NT2/D1 (cell line): ENCODE results near the gene MAP2K6.

Source experiments
- DNase-seq: peaks from one replicate; pipeline ENCODE4 v3.0.0-alpha.2; 2011; ENCODE audit warnings: low read depth, low spot score
- H3K27me3 ChIP-seq: 2 replicates; pipeline ENCODE4 v1.6.0; 2011; ENCODE audit warnings: mild to moderate bottlenecking; ENCODE audit not compliant: insufficient read length, insufficient read depth
- H3K36me3 ChIP-seq: 2 replicates; pipeline ENCODE4 v1.6.1; 2011; ENCODE audit warnings: mild to moderate bottlenecking, low read length, mixed read lengths; ENCODE audit not compliant: insufficient read depth, insufficient read length
- H3K4me1 ChIP-seq: 2 replicates; pipeline ENCODE4 v1.5.1; 2011; ENCODE audit not compliant: insufficient read depth, insufficient read length
- H3K4me3 ChIP-seq: 2 replicates; pipeline ENCODE4 v1.5.1; 2011; ENCODE audit warnings: low read depth; ENCODE audit not compliant: insufficient read length
- H3K9ac ChIP-seq: 2 replicates; pipeline ENCODE4 v1.6.0; 2011; ENCODE audit warnings: low read depth; ENCODE audit not compliant: insufficient read length
- H3K9me3 ChIP-seq: 2 replicates; pipeline ENCODE4 v1.5.1; 2011; ENCODE audit warnings: mild to moderate bottlenecking, low read length; ENCODE audit not compliant: insufficient read depth
- SUZ12 ChIP-seq: IDR thresholded peaks from 2 replicates; pipeline ENCODE4 v1.6.1; 2011; ENCODE audit not compliant: insufficient read length, insufficient read depth; ENCODE audit errors: extremely low read depth
- YY1 ChIP-seq: IDR thresholded peaks from 2 replicates; pipeline ENCODE4 v1.6.1; 2011; ENCODE audit not compliant: insufficient read length, insufficient read depth
- ZNF274 ChIP-seq: IDR thresholded peaks from 2 replicates; pipeline ENCODE4 v1.6.1; 2011; ENCODE audit warnings: mild to moderate bottlenecking, low read depth, low read length

MAP2K6 gene

GRCh38 chr17:69480245-69480644 lies 65.7 kb downstream of the MAP2K6 start:
- Histone ChIP-seq H3K4me3 (no peak overlapping the region), H3K9ac (no peak overlapping the region), H3K4me1 (no peaks in the 10 kb centered on the region), H3K27me3 (no peaks in the 10 kb centered on the region), H3K36me3 (no peaks in the 10 kb centered on the region), H3K9me3 (no peaks in the 10 kb centered on the region)
- no peak for TF ChIP-seq YY1
- no peak for DNase-seq

- H3K27me3 ChIP-seq = no peaks in the 10 kb centered on the region
- no peak overlapping the region for H3K4me3 ChIP-seq
- TF ChIP-seq SUZ12 = no peak
- TF ChIP-seq YY1 = no peak
- no peak for TF ChIP-seq ZNF274
- no peaks in the 10 kb centered on the region for H3K9me3 ChIP-seq
- no peak for DNase-seq
- no peak overlapping the region for H3K9ac ChIP-seq
- no peaks in the 10 kb centered on the region for H3K36me3 ChIP-seq
- H3K4me1 ChIP-seq = no peaks in the 10 kb centered on the region
Observed at GRCh38 chr17:69485251-69485661, 70.8 kb downstream of the MAP2K6 start.

- Histone ChIP-seq H3K27me3 (no peaks in the 10 kb centered on the region), H3K4me3 (no peak overlapping the region), H3K9me3 (no peaks in the 10 kb centered on the region), H3K36me3 (no peaks in the 10 kb centered on the region), H3K9ac (no peak overlapping the region), H3K4me1 (no peaks in the 10 kb centered on the region)
- TF ChIP-seq YY1 (no peak), ZNF274 (no peak), SUZ12 (no peak)
- no peak for DNase-seq
Observed at GRCh38 chr17:69485901-69486643, 71.6 kb downstream of the MAP2K6 start.

GRCh38 chr17:69486779-69487637 lies 72.5 kb downstream of the MAP2K6 start:
- TF ChIP-seq YY1 (no peak), SUZ12 (no peak), ZNF274 (no peak)
- Histone ChIP-seq H3K9me3 (no peaks in the 10 kb centered on the region), H3K36me3 (no peaks in the 10 kb centered on the region), H3K27me3 (no peaks in the 10 kb centered on the region), H3K9ac (no peak overlapping the region), H3K4me1 (no peaks in the 10 kb centered on the region), H3K4me3 (no peak overlapping the region)
- no peak for DNase-seq

DNA sequence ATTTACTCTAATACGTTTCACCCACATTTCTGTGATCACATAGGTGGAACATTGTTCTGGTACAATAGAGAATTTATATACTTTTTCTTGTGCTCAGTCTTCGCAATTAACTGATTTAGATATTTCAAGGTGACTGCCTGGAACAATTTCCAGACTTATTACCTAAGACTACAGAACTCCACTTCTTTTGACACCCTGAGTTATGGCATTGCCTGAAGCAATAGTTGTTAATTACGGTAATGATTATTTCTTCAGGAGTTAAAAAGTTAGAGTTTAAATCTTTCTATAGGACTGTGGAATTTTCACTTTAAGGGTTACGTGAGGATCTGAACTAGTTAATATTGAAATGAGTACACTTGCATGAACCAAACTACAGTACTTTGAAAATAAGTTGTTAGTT lies 74.8 kb downstream of the MAP2K6 start:
- H3K27me3 ChIP-seq = no peaks in the 10 kb centered on the region
- DNase-seq = no peak
- H3K9ac ChIP-seq = no peak overlapping the region
- TF ChIP-seq ZNF274 = no peak
- no peak for TF ChIP-seq YY1
- TF ChIP-seq SUZ12 = no peak
- no peaks in the 10 kb centered on the region for H3K9me3 ChIP-seq
- H3K4me1 ChIP-seq = no peaks in the 10 kb centered on the region
- no peak overlapping the region for H3K4me3 ChIP-seq
- no peaks in the 10 kb centered on the region for H3K36me3 ChIP-seq

GRCh38 chr17:69492410-69493071 lies 78.0 kb downstream of the MAP2K6 start:
- peak; percentile 33 for DNase-seq
- Histone ChIP-seq H3K9me3 (no peaks in the 10 kb centered on the region), H3K4me1 (no peaks in the 10 kb centered on the region), H3K27me3 (no peaks in the 10 kb centered on the region), H3K9ac (no peak overlapping the region), H3K36me3 (no peaks in the 10 kb centered on the region), H3K4me3 (no peak overlapping the region)
- TF ChIP-seq SUZ12 = no peak
- no peak for TF ChIP-seq YY1
- no peak for TF ChIP-seq ZNF274

GRCh38 chr17:69495787-69496186 lies 81.3 kb downstream of the MAP2K6 start:
- TF ChIP-seq ZNF274 (no peak), YY1 (no peak), SUZ12 (no peak)
- Histone ChIP-seq H3K9ac (no peak overlapping the region), H3K4me3 (no peak overlapping the region), H3K36me3 (no peaks in the 10 kb centered on the region), H3K4me1 (no peaks in the 10 kb centered on the region), H3K27me3 (no peaks in the 10 kb centered on the region), H3K9me3 (no peaks in the 10 kb centered on the region)
- DNase-seq = no peak
